Endodermal cell (in vitro differentiated cells): ENCODE data around the gene DGCR6L. TPM values are rescaled to one million over a fixed set of nuclear protein-coding genes. Genes with fewer than 3 reads are reported as not detected.
A peak's percentile ranks its signal among the peaks of the same experiment; 100 is the strongest.
"Not testable (repeated sequence)": the region's sequence is repeated elsewhere in the genome, so short reads cannot be mapped to it uniquely, and the experiment has no call there.

Experiments used
- DNase-seq: peaks from one replicate; pipeline ENCODE4 v3.0.0-alpha.2; 2017
- H3K27ac ChIP-seq: 2 replicates; pipeline ENCODE4 v1.5.1; 2013; ENCODE audit warnings: mild to moderate bottlenecking, low read depth, low read length, moderate library complexity
- H3K27me3 ChIP-seq: 2 replicates; pipeline ENCODE4 v1.6.1; 2013; ENCODE audit warnings: mild to moderate bottlenecking, low read length, moderate library complexity; ENCODE audit not compliant: insufficient read depth, control insufficient read depth, poor library complexity, severe bottlenecking
- H3K36me3 ChIP-seq: 2 replicates; pipeline ENCODE4 v1.7.0; 2013; ENCODE audit warnings: mild to moderate bottlenecking, low read length, moderate library complexity; ENCODE audit not compliant: control insufficient read depth, insufficient read depth
- H3K4me1 ChIP-seq: one replicate; pipeline ENCODE4 v1.7.0; 2013; ENCODE audit warnings: low read length; ENCODE audit not compliant: control insufficient read depth, insufficient read depth
- H3K4me3 ChIP-seq: 2 replicates; pipeline ENCODE4 v1.5.1; 2013; ENCODE audit warnings: mild to moderate bottlenecking, low read length, moderate library complexity
- H3K9ac ChIP-seq: 2 replicates; pipeline ENCODE4 v1.6.1; 2013; ENCODE audit warnings: mild to moderate bottlenecking, low read length, moderate library complexity; ENCODE audit not compliant: poor library complexity, severe bottlenecking; ENCODE audit errors: extremely low read depth
- H3K9me3 ChIP-seq: 2 replicates; pipeline ENCODE4 v1.6.1; 2013; ENCODE audit warnings: mild to moderate bottlenecking, low read length, moderate library complexity; ENCODE audit not compliant: control insufficient read depth
- H3K27ac Mint-ChIP-seq: 2 replicates; pipeline ENCODE4 v1.8.0; 2020; ENCODE audit warnings: mixed read lengths
- H3K27me3 Mint-ChIP-seq: 2 replicates; pipeline ENCODE4 v1.8.0; 2021; ENCODE audit warnings: mild to moderate bottlenecking, mixed read lengths; ENCODE audit not compliant: insufficient read depth
- H3K36me3 Mint-ChIP-seq: 2 replicates; pipeline ENCODE4 v1.8.0; 2020; ENCODE audit warnings: low read depth, mixed read lengths
- H3K4me1 Mint-ChIP-seq: 2 replicates; pipeline ENCODE4 v1.8.0; 2020; ENCODE audit warnings: mixed read lengths
- H3K4me3 Mint-ChIP-seq: 2 replicates; pipeline ENCODE4 v1.8.0; 2020; ENCODE audit warnings: mild to moderate bottlenecking, moderate library complexity, mixed read lengths
- H3K9me3 Mint-ChIP-seq: 2 replicates; pipeline ENCODE4 v1.8.0; 2020; ENCODE audit warnings: mild to moderate bottlenecking, mixed read lengths
- CTCF ChIP-seq: fragments of 200-600 bp; sonication (generic); conservative IDR thresholded peaks from 2 replicates; pipeline ENCODE4 v1.5.0; 2021; ENCODE audit warnings: antibody characterized with exemption, mild to moderate bottlenecking
- WGBS, 2 experiments: methylation state at CpG; one replicate each; pipeline versions ENCODE4 v1.1.5 to v1.1.7; 2013; ENCODE audit warnings: missing lambda C conversion rate in 2 of 2, mixed read lengths in 1 of 2; ENCODE audit not compliant: insufficient coverage in 1 of 2, insufficient read length in 1 of 2; 5-methylcytosine and 5-hydroxymethylcytosine counted together
- total RNA-seq, 2 donors: library from RNA; stranded (reverse); fragmentation: NEBNext Ultra II Directional in 1 of 2; extraction: Animal tissue kit (Norgen Biotek cat#: 25700) in 1 of 2; gene quantifications; 2 replicates in 1 of 2; 3 replicates in 1 of 2; pipeline ENCODE4 v1.2.1, GENCODE V29; 2021

The DGCR6L gene
- total RNA-seq, 2 donors from 2014 or later: 51.3 to 53.7 TPM

- peak overlapping the region; percentile 82 for H3K4me3 Mint-ChIP-seq
- Histone ChIP-seq H3K4me3 (peak overlapping the region; percentile 87), H3K9ac (peak overlapping the region; percentile 96), H3K4me1 (peaks cover 8% of the 10 kb centered on the region), H3K27ac (no peak overlapping the region), H3K27me3 (no peaks in the 10 kb centered on the region), H3K36me3 (no peaks in the 10 kb centered on the region), H3K9me3 (no peaks in the 10 kb centered on the region)
- peak; percentile 78 for DNase-seq
- TF ChIP-seq CTCF: no peak
- WGBS, 2 experiments: 10 to 17% methylated on average over 8 to 32 of the region's 32 CpGs
- peaks cover 33% of the 10 kb centered on the region for H3K4me1 Mint-ChIP-seq
- no peaks in the 10 kb centered on the region for H3K27me3 Mint-ChIP-seq
- H3K9me3 Mint-ChIP-seq: no peaks in the 10 kb centered on the region
- H3K36me3 Mint-ChIP-seq: no peaks in the 10 kb centered on the region
- H3K27ac Mint-ChIP-seq: peak overlapping the region; percentile 86
Observed at GRCh38 chr22:20319041-20319744, 667 bp downstream of the DGCR6L start.

GRCh38 chr22:20318043-20318688, 1.7 kb downstream of the DGCR6L start:
- H3K9me3 Mint-ChIP-seq, H3K4me1 ChIP-seq, H3K9me3 ChIP-seq, H3K27me3 ChIP-seq, H3K36me3 ChIP-seq, H3K9ac ChIP-seq, H3K27ac Mint-ChIP-seq, H3K27me3 Mint-ChIP-seq, H3K36me3 Mint-ChIP-seq, H3K27ac ChIP-seq: not testable (repeated sequence)
- peak overlapping the region; percentile 87 for H3K4me3 ChIP-seq
- DNase-seq: peak; percentile 7
- peak overlapping the region; percentile 82 for H3K4me3 Mint-ChIP-seq
- H3K4me1 Mint-ChIP-seq: peaks cover 31% of the 10 kb centered on the region
- 93 to 96% methylated on average over 3 of the region's 6 CpGs for WGBS, 2 experiments

- not testable (repeated sequence) for H3K27ac Mint-ChIP-seq, H3K27me3 ChIP-seq, H3K4me1 ChIP-seq, H3K36me3 Mint-ChIP-seq, H3K9me3 ChIP-seq, H3K9ac ChIP-seq, H3K9me3 Mint-ChIP-seq, H3K4me3 ChIP-seq, H3K27me3 Mint-ChIP-seq, H3K27ac ChIP-seq, H3K36me3 ChIP-seq, H3K4me3 Mint-ChIP-seq
- peak; percentile 52 for DNase-seq
- peak; percentile 80 for TF ChIP-seq CTCF
- peaks cover 25% of the 10 kb centered on the region for H3K4me1 Mint-ChIP-seq
- WGBS, 2 experiments: 60 to 83% methylated on average over 1 to 3 of the region's 8 CpGs
Observed at GRCh38 chr22:20317402-20318042, 2.3 kb downstream of the DGCR6L start.
